ENCODE data around the gene PDE5A. TPM values are rescaled to one million over a fixed set of nuclear protein-coding genes. Genes with fewer than 3 reads are reported as not detected.
"Not testable (repeated sequence)": the region's sequence is repeated elsewhere in the genome, so short reads cannot be mapped to it uniquely, and the experiment has no call there.

The PDE5A gene
- polyA plus RNA-seq, 6 donors from 2014 or later = 0.46 to 2.5 (median 1.9) TPM

DNA sequence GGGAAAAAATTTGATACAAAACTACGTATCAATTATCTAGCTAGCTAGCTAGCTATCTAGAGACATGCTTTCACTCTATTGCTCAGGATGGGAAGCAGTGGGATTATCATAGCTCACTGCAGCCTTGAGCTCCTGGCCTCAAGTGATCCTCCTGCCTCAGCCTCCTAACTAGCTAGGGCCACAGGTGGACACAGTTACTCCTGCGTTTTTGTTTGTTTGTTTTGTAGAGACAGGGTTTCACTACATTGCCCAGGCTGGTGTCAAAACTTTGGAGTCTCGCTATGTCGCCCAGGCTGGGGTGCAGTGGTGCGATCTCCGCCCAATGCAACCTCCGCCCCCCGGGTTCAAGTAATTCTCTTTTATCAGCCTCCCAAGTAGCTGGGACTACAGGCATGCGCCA lies 175.3 kb downstream of the PDE5A start:
- ATAC-seq (ENCODE audit: low read depth in 2 of 2); DNase-seq; H3K27me3 Mint-ChIP-seq; H3K36me3 Mint-ChIP-seq; H3K9me3 Mint-ChIP-seq: not testable (repeated sequence)
- H3K4me1 Mint-ChIP-seq = peaks cover 0 to 14% (median 6%) of the 10 kb centered on the region in 3 donors
- H3K27ac Mint-ChIP-seq = peak overlapping the region; percentile 11 to 93 (median 58)
- H3K4me3 Mint-ChIP-seq = peak overlapping the region in 6 of 8 donors; percentile 9 to 77 (median 58)

DNA sequence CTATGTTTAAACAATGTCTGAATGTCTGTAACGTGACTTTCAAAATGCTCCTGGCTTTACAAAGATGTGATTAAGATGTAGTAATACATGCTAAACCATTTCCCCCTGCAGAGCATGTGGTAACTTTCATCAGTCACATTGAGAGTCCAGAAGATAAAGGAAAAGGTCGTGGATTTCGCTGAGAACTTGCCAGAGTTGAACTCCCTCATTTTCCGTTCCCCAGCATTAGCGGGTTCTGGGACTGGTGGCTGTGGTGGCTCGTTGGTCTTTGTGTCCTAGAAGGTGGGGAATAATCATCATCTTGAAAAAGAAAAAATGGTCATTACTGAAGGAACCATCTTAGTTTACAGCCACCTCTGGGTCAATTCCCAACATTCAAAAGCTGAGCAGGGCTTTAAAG lies 178.8 kb downstream of the PDE5A start:
- H3K4me3 Mint-ChIP-seq; H3K9me3 Mint-ChIP-seq; H3K4me1 Mint-ChIP-seq; H3K36me3 Mint-ChIP-seq; H3K27me3 Mint-ChIP-seq; ATAC-seq (ENCODE audit: low read depth in 2 of 2); DNase-seq; H3K27ac Mint-ChIP-seq: not testable (repeated sequence)

Data from naive B cell (primary cell).